ENCODE results near the gene USP22. TPM values are rescaled to one million over a fixed set of nuclear protein-coding genes. Genes with fewer than 3 reads are reported as not detected.
"Not testable (repeated sequence)": the region's sequence is repeated elsewhere in the genome, so short reads cannot be mapped to it uniquely, and the experiment has no call there.

Gene USP22
- total RNA-seq, 1 experiment from 2014 or later: 300 TPM

- in situ Hi-C loops (cut with HindIII; ENCODE audit: low sequenced_read_pairs); DNase-seq (ENCODE audit: low spot score): not testable (repeated sequence)
Measured at GRCh38 chr17:20977609-20978253, 65.1 kb downstream of the USP22 start.

- no peak for DNase-seq (ENCODE audit: low spot score)
- in situ Hi-C loops (cut with HindIII; ENCODE audit: low sequenced_read_pairs): no loop called here
Measured at GRCh38 chr17:20975566-20975965, 67.2 kb downstream of the USP22 start.

- no peak for DNase-seq (ENCODE audit: low spot score)
- in situ Hi-C loops (cut with HindIII; ENCODE audit: low sequenced_read_pairs): no loop called here
Measured at GRCh38 chr17:20970329-20970728, 72.5 kb downstream of the USP22 start.

GRCh38 chr17:20968913-20969616 is 73.7 kb downstream of the USP22 start:
- DNase-seq (ENCODE audit: low spot score): no peak
- in situ Hi-C loops (cut with HindIII; ENCODE audit: low sequenced_read_pairs): no loop called here

- in situ Hi-C loops (cut with HindIII; ENCODE audit: low sequenced_read_pairs): no loop called here
- DNase-seq (ENCODE audit: low spot score): no peak
Measured at GRCh38 chr17:20967776-20968175, 75.0 kb downstream of the USP22 start.

GRCh38 chr17:20966870-20967269 is 75.9 kb downstream of the USP22 start:
- DNase-seq (ENCODE audit: low spot score): no peak

GRCh38 chr17:20965492-20965891 is 77.3 kb downstream of the USP22 start:
- in situ Hi-C loops (cut with HindIII; ENCODE audit: low sequenced_read_pairs): no loop called here

More at GRCh38 chr17:20966870-20967269, 75.9 kb downstream of the USP22 start:
- in situ Hi-C loops (cut with HindIII; ENCODE audit: low sequenced_read_pairs): no loop called here

GRCh38 chr17:20961586-20961985 is 81.2 kb downstream of the USP22 start:
- no peak for DNase-seq (ENCODE audit: low spot score)
- in situ Hi-C loops (cut with HindIII; ENCODE audit: low sequenced_read_pairs): no loop called here

More at GRCh38 chr17:20965492-20965891, 77.3 kb downstream of the USP22 start:
- no peak for DNase-seq (ENCODE audit: low spot score)

GRCh38 chr17:20960871-20961270 is 81.9 kb downstream of the USP22 start:
- no peak for DNase-seq (ENCODE audit: low spot score)
- in situ Hi-C loops (cut with HindIII; ENCODE audit: low sequenced_read_pairs): no loop called here

GRCh38 chr17:20955427-20956323 is 87.1 kb downstream of the USP22 start:
- in situ Hi-C loops (cut with HindIII; ENCODE audit: low sequenced_read_pairs): no loop called here
- DNase-seq (ENCODE audit: low spot score): no peak

- in situ Hi-C loops (cut with HindIII; ENCODE audit: low sequenced_read_pairs): no loop called here
- no peak for DNase-seq (ENCODE audit: low spot score)
Measured at GRCh38 chr17:20954794-20955193, 88.0 kb downstream of the USP22 start.

GRCh38 chr17:20952183-20952582 is 90.6 kb downstream of the USP22 start:
- DNase-seq (ENCODE audit: low spot score): no peak
- in situ Hi-C loops (cut with HindIII; ENCODE audit: low sequenced_read_pairs): no loop called here

Other genes with a start within 250 kb of the USP22 start
- 37.0 and 45.4 TPM in 2 replicates for gene DHRS7B, start 84.0 kb upstream of the USP22 start, total RNA-seq (2014; rRNA removed; shearing (Covaris generic))
- gene TMEM11, start 171.2 kb upstream of the USP22 start, total RNA-seq (2014; rRNA removed; shearing (Covaris generic)): 31.2 and 34.4 TPM in 2 replicates
- gene NATD1, start 210.4 kb upstream of the USP22 start, total RNA-seq (2014; rRNA removed; shearing (Covaris generic)): 3.4 TPM in 2 replicates
- gene MAP2K3, start 241.7 kb upstream of the USP22 start, total RNA-seq (2014; rRNA removed; shearing (Covaris generic)): 35.2 and 37.9 TPM in 2 replicates